Psoas muscle (tissue), 8 donors: Measurements from ENCODE around the gene POLE. TPM values are rescaled to one million over a fixed set of nuclear protein-coding genes. Genes with fewer than 3 reads are reported as not detected.

ENCODE experiments used
- ATAC-seq, 4 donors: fragments of 200-7000 bp; cut with Tn5 transposase; one replicate each; pipeline ENCODE4 v1.9.1; 2020; ENCODE audit warnings: moderate library complexity in 3 of 4, mild to moderate bottlenecking in 2 of 4
- DNase-seq, 2 donors: peaks; one replicate each; pipeline ENCODE4 v3.0.0-alpha.2; 2020
- H3K27ac ChIP-seq: fragments of 200-600 bp; one replicate; pipeline ENCODE4 v1.8.0; 2022
- H3K27me3 ChIP-seq, 3 donors: fragments of 200-600 bp in 1 of 3; one replicate each; pipeline versions ENCODE4 v1.6.1 to v1.8.0; 2013 to 2022; ENCODE audit warnings: low read length in 2 of 3, mild to moderate bottlenecking in 2 of 3, moderate library complexity in 1 of 3; ENCODE audit not compliant: insufficient read depth in 3 of 3
- H3K36me3 ChIP-seq, 2 donors: fragments of 200-600 bp in 1 of 2; one replicate each; pipeline versions ENCODE4 v1.6.1 to v1.8.0; 2013 to 2022; ENCODE audit warnings: low read depth in 1 of 2, mild to moderate bottlenecking in 1 of 2, moderate library complexity in 1 of 2; ENCODE audit not compliant: insufficient read depth in 1 of 2
- H3K4me1 ChIP-seq: fragments of 200-600 bp; one replicate; pipeline ENCODE4 v1.8.0; 2022
- H3K4me3 ChIP-seq: fragments of 200-600 bp; one replicate; pipeline ENCODE4 v1.8.0; 2022; ENCODE audit warnings: mild to moderate bottlenecking
- H3K9me3 ChIP-seq: fragments of 200-600 bp; one replicate; pipeline ENCODE4 v1.8.0; 2022
- WGBS, 3 donors: extraction: QIAGEN DNeasy Blood & Tissue Kit; methylation state at CpG; one replicate each; pipeline versions ENCODE4 v1.1.6 to v1.1.7; 2013; 5-methylcytosine and 5-hydroxymethylcytosine counted together
- intact Hi-C, 2 donors: fragments of 100-400 bp; cut with DNase I; formaldehyde crosslinking; loops; one replicate each; pipeline versions ENCODE4 v1.11.0 to v1.14.2; 2022
- polyA plus RNA-seq, 3 donors: library from polyadenylated mRNA; stranded (reverse); fragments of 200-250 nt; gene quantifications; one replicate each; pipeline ENCODE4 v1.2.3, GENCODE V29; 2013
- total RNA-seq, 4 donors: library from RNA; stranded (reverse); fragmentation: NEBNext Ultra II Directional in 2 of 4; extraction: Animal tissue kit (Norgen Biotek cat#: 25700) in 2 of 4; gene quantifications; one replicate each; pipeline versions ENCODE4 v1.2.1 to v1.2.4, GENCODE V29; 2021 to 2023
- TF ChIP-seq, protein P1 (sequence below): fragments of 200-600 bp; IDR thresholded peaks from one replicate; pipeline ENCODE4 v1.8.0; 2022; ENCODE audit warnings: antibody characterized with exemption
- donor health status: healthy with polysubstance abuse.
- donor health status: DM: no; HTN: no; CAD: no; lungs with moderate emphysema.
- donor health status: Bipolar disorder and iron deficiency.
- donor health status: healthy.
- donor health status: DM: yes; HTN: yes; CAD: no.
- donor health status: DM: no; HTN: no; CAD: no.
- donor health status: DM: no; HTN: no; CAD: no.
- donor health status: DM: yes; HTN: yes; CAD: no.

The POLE gene
- total and polyA plus RNA-seq, 7 donors = 4.2 to 15.1 (median 6.7) TPM

DNA sequence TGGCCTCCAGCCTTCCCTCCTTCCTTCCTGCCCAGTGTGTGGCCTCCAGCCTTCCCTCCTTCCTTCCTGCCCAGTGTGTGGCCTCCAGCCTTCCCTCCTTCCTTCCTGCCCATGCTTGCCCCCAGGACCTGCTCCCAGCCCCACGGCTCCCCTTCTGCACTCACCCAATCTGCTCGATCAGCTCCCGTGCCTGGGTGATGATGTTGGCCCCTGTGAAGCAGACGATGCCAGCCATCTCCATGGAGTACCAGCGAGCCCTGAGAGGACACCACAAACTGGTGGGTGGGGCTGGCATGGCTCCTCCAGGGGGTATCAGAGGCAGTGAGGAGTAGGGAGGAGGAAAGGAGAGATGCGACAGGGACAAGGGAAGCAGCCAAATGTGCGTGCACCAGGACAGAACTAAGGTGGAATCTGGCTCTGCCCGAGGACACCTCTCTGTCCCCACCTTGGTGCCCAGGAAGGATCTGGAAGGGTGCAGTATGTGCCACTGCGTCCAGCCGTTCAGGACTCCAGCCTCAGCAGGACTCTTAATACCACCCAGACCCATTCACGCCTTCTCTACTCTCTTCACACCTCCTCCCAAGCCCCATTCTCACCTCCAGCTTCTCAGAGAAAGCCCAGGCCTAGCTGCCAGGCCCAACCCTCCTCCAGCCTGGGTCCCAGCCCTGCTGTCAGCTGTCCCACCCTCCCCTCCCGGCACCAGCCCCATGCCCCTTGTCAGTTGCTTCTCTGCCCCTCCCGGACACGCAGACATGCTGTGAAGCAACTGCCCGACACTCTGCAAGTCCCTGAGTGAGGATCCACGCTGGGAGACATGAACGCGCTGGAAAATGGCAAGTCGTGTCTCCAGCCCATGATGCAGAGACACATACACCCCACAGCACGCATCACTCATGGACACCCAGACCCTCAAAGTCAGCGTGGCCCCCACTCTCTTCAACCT lies 22.7 kb downstream of the POLE start:
- Histone ChIP-seq H3K9me3 (no peaks in the 10 kb centered on the region), H3K36me3 (peaks cover 0 to 99% of the 10 kb centered on the region in 2 donors), H3K4me1 (no peaks in the 10 kb centered on the region), H3K27ac (no peak overlapping the region), H3K27me3 (no peaks in the 10 kb centered on the region), H3K4me3 (no peak overlapping the region)
- DNase-seq = no peak
- intact Hi-C loops = no loop called here
- TF ChIP-seq, protein P1, sequence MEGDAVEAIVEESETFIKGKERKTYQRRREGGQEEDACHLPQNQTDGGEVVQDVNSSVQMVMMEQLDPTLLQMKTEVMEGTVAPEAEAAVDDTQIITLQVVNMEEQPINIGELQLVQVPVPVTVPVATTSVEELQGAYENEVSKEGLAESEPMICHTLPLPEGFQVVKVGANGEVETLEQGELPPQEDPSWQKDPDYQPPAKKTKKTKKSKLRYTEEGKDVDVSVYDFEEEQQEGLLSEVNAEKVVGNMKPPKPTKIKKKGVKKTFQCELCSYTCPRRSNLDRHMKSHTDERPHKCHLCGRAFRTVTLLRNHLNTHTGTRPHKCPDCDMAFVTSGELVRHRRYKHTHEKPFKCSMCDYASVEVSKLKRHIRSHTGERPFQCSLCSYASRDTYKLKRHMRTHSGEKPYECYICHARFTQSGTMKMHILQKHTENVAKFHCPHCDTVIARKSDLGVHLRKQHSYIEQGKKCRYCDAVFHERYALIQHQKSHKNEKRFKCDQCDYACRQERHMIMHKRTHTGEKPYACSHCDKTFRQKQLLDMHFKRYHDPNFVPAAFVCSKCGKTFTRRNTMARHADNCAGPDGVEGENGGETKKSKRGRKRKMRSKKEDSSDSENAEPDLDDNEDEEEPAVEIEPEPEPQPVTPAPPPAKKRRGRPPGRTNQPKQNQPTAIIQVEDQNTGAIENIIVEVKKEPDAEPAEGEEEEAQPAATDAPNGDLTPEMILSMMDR = no peak
- ATAC-seq = no peak
- WGBS, 3 donors = 86 to 91% (median 90%) methylated on average over 21 of the region's 21 CpGs

DNA sequence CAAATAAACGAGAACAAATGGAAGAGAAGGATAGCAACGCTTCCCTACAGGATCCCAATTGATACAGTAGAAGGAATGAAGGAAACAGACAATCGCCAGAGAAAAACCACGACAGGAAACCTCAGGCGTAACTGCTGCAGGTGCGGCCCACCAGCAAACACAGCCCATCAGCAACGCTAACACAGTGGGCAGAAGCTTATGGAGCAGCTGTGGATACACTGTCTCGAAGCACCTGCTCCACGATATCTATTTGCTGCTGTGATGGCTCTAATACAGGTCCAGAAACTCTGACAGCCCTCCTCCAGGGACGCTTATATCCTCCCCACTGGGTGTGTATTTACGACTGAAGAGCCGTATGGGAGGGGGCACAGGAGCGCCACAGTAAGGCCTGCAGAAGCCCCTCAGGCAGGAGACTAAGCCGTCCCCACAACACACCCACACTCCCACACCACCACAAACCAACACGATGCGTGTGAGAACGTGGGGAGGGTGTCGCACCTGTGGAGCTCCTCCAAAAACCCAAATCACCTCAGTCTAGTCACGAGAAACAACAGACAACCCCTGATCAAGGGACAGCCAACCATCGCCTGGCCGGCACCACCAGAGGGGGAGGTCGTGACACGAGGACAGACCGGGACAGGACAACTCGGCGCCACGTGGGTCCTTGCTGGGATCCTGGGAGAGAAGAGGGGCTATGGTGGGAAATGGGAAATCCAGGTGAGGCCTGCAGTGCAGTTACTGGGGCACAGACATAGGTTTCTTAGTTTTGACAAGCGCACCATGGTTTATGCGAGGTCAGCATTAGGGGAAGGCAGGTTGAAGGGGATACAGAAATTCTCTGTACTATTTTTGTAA lies 24.0 kb downstream of the POLE start:
- Histone ChIP-seq H3K36me3 (peaks cover 0 to 100% of the 10 kb centered on the region in 2 donors), H3K27ac (no peak overlapping the region), H3K9me3 (no peaks in the 10 kb centered on the region), H3K4me3 (no peak overlapping the region), H3K27me3 (no peaks in the 10 kb centered on the region), H3K4me1 (no peaks in the 10 kb centered on the region)
- DNase-seq = no peak
- TF ChIP-seq, protein P1 = no peak
- intact Hi-C loops = no loop called here
- no peak for ATAC-seq
- WGBS, 3 donors = 88 to 90% (median 89%) methylated on average over 29 of the region's 29 CpGs

DNA sequence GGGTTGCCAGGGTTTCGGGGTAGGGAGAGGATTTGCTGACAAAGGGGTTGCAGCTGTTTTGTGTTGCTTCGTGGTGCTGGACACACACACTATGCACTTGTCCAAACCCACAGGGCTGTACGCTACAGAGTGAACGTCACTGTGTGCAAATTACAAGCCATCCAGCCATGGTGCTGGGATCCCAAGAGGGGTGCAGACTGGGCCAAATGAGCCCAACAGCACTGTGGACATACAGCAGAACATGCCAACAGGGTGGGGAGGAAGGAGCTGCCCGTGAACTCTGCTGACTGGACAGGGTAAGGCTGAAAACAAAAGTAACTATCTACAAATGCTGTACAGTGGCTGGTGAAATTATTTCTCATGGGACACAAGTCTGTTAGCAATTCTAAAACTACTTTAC lies 25.2 kb downstream of the POLE start:
- WGBS, 3 donors = 70 to 81% (median 76%) methylated on average over 5 of the region's 5 CpGs
- Histone ChIP-seq H3K27me3 (no peaks in the 10 kb centered on the region), H3K36me3 (peaks cover 2 to 100% of the 10 kb centered on the region in 2 donors), H3K27ac (no peak overlapping the region), H3K4me3 (no peak overlapping the region), H3K9me3 (no peaks in the 10 kb centered on the region), H3K4me1 (no peaks in the 10 kb centered on the region)
- ATAC-seq (no peak), DNase-seq (no peak)
- TF ChIP-seq, protein P1 = no peak
- intact Hi-C loops = no loop called here

DNA sequence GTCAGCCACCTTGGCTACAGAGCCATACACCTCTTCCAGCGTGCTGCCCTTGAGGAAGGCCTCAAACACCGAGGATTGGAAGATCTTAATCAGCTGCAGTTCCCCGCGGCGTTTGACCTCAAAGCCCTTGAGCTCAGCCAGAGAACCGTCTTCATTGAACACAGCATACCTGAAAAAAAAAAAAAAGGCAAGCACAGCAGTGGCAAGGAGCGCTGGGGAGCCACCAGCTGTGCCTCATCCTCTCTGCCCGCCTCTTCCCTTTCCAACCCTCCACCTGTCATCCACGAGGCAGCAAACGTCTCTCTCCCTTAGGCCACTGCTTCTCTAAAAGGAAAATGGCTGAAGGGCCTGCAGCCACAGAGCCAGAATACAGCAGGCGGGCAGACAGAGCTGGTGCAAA lies 26.1 kb downstream of the POLE start:
- H3K36me3 ChIP-seq = peaks cover 8 to 100% of the 10 kb centered on the region in 2 donors
- WGBS, 3 donors = 82 to 85% (median 85%) methylated on average over 11 of the region's 11 CpGs
- TF ChIP-seq, protein P1 = no peak
- no peaks in the 10 kb centered on the region for H3K4me1 ChIP-seq
- intact Hi-C loops = no loop called here
- H3K4me3 ChIP-seq = no peak overlapping the region
- no peak overlapping the region for H3K27ac ChIP-seq
- ATAC-seq (no peak), DNase-seq (no peak)
- H3K27me3 ChIP-seq = no peaks in the 10 kb centered on the region
- no peaks in the 10 kb centered on the region for H3K9me3 ChIP-seq
